CD4-positive, alpha-beta T cell treated with Interferon alpha-2 for 1 hour (primary cell): ENCODE data around the gene LRP3.
"Not testable (repeated sequence)": the region's sequence is repeated elsewhere in the genome, so short reads cannot be mapped to it uniquely, and the experiment has no call there.

Experiments
- DNase-seq, 2 donors: peaks; one replicate each; pipeline ENCODE4 v3.0.0-alpha.2; 2020 to 2022

The LRP3 gene

DNA sequence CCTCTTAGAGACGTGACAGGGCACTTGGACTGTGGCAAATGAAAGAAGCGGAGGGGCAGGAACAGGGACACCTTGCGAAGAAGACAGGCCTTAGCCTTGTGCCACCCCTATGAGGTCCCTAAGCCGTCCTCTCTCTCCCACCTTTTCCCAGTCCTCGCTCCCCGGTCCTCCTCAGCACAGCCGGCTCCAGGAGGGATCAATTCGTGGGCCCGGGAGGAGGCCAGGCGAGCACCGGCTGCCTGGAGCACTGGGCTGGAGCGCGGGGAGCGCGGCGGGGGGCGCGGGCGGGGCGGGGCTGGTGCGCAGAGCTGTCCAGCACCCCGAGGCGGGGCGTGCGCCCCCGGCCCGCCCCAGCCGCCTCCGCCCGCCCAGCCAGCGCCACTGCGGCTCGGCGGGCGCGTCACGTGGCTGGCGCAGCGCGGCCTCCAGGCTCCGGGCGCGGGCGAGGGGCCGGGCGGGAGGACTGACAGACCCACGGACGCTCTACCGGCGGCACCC is at the start of gene LRP3:
TSS of gene LRP3 (plus strand) at position 466 of the 498 bp plus-strand sequence. CDS start 456 bp downstream, outside the sequence.
- no peak for DNase-seq

DNA sequence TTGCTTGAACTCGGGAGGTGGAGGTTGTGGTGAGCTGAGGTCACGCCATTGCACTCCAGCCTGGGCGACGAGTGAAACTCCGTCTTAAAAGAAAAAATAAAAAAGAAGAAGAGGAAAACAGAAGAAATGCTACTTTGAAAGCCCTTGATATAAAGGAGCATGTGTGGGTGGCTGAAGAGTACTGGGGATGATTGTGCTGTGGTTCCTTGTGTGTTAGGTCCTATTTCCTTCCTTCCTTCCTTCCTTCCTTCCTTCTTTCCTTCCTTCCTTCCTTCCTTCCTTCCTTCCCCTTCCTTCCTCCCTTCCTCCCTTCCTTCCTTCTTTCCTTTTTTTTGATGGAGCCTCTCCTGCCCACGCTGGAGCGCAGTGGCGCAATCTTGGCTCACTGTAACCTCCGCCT is 47.9 kb upstream of the LRP3 start:
- no peak for DNase-seq

DNA sequence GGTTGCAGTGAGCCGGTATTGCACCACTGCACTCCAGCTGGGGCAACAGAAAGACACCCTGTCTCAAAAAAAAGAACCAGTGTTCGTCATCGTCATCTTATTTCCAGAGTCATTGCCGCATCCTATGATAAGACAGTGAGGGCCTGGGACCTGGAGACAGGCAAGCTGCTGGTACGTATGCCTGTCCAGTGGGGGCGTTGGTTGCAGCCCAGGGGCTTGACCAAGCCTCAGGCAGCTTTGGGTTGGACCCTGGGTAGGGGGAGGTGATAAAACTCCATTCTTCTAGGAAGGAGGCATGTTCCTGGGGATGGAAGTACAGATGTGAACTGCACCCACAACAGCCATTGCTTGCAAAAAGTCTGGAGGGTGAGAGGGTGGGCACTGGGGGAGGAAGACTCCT is 46.6 kb upstream of the LRP3 start:
- no peak for DNase-seq

DNA sequence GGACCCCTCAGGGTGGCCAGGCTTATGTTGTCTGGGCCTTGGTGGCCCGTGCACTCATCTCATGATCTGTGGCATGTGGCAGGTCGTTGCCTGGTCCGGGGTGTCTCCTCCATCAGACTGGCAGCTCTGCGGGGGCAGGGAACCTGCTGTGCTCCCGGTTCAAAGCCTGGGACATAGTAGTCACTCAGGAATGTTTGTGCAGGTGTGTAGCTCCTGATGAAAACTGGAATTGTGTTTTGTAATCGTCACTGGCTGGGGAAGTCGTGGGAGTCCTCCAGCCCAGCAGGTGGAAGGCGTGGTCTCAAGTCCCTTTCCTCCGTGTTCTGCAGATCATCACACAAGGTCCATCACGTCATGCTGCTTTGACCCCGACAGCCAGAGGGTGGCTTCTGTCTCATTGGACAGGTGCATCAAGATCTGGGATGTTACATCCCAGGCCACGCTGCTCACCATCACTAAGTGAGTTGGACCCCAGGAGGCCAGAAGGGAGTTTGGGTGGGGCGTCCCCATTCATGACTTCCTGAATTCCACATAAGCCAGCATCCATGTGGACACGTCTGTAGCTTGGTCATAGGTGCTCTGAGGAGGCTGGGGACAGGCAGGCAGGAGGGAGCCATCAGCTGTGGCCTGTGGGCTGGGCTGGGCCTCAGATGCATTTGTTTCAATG is 43.1 kb upstream of the LRP3 start:
- DNase-seq = no peak

GRCh38 chr19:33152176-33152575 is 42.0 kb upstream of the LRP3 start:
- no peak for DNase-seq

- DNase-seq = not testable (repeated sequence)
Measured at GRCh38 chr19:33152625-33153024, 41.5 kb upstream of the LRP3 start.

GRCh38 chr19:33154313-33154712 is 39.8 kb upstream of the LRP3 start:
- not testable (repeated sequence) for DNase-seq

GRCh38 chr19:33156334-33156733 is 37.8 kb upstream of the LRP3 start:
- DNase-seq = no peak

DNA sequence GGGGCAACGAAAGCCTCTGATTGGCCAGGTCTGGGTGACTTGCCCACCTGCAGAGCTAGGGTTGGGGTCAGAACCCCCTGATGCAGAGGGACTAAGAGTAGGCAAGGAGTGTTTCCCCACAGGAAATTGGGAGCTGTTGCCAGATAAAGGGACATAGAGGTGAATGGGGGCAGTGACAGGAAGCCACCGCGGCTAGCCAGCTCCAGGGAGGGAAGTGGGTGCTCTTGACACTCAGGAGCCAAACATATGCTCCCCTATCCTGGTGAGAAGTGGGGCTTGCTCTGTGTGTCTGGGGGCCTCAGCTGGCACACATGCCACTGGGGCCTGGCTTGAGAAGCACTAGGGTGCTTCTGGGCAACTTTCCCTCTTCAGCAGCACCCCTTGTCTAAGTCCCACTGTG is 36.2 kb upstream of the LRP3 start:
- no peak for DNase-seq

DNA sequence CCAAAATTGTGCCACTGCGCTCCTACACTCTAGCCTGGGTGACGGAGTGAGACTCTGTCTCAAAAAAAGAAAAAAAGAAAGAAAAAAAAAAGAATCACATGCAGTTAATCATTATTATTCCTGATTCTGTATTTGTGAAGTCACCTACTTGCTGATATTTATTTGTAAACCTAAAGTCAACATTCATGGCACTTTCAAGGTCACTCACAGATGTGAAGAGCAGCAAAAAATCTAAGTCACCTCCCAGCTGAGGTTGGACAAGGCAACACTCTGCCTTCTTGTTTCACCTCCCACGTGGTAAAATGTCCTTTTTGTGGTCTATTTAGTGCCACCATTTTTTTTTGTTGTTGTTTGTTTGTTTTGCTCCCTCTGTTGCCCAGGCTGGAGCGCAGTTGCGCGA is 35.8 kb upstream of the LRP3 start:
- DNase-seq = no peak

DNA sequence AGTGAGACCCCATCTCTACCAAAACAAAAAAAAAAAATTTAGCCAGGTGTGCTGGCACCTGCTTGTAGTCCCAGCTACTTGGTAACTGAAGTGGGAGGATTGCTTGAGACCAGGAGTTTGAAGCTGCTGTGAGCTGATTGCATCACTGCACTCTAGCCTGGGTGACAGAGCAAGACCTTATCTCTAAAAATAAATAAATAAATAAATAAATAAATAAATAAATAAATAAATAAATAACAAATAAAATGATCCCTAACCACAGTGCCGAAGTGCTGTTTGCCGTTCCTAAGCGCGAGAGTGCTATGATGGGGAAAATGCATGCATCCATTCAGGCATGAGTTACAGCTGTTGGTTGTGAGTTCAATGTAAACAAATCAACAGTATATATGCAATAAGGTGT is 35.0 kb upstream of the LRP3 start:
- no peak for DNase-seq

GRCh38 chr19:33159893-33160292 is 34.2 kb upstream of the LRP3 start:
- no peak for DNase-seq

DNA sequence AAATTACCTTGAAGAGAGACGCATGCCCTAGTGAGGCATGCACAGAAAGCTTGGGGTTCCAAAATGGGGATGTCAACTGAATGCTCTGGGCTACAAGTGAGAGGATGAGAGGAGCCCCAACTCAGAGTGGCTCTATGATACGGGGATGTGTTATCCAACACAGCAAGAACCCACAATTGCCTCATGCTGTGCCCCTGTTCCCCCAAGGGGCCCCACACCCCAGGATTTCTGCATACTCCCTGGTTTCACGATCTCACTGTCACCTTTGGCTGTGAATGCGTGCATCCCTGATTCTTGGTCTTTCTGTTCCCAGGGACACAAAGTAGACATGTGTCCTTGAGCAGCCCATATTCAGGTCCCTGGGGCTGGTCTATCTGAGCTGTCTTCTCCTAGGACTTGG is 32.9 kb upstream of the LRP3 start:
- no peak for DNase-seq

GRCh38 chr19:33163481-33163880 is 30.6 kb upstream of the LRP3 start:
- DNase-seq = no peak

DNA sequence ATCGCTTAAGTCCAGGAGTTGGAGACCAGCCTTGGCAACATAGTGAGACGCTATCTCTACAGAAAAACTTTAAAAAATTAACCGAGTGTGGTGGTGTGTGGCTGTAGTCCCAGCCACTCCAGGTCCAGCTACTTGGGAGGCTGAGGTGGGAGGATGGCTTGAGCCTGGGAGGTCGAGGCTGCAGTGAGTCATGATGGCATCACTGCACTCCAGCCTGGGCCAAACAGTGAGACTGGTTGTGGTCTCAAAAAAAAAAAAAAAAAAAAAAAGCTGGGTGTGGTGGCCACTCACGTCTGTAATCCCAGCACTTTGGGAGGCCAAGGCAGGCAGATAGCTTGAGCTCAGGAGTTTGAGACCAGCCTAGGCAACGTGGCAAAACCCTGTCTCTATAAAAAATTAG is 28.1 kb upstream of the LRP3 start:
- DNase-seq = not testable (repeated sequence)

DNA sequence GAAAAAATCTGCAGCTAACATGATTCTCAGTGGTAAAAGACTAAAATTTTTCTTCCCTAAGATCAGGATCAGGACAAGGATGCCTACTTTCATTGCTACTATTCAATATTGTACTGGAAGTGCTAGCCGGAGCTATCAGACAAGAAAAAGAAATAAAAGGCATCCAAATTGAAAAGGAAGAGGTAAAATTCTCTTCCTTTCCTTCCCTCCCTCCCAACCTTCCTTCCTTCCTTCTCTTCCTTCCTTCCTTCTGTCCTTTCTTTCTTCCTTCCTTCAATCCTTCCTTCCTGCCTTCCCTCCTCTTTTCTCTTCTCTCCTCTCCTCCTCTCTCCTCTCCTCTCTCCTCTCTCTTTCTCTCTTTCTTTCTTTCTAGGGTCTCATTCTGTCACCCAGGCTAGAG is 26.7 kb upstream of the LRP3 start:
- DNase-seq = no peak

GRCh38 chr19:33168528-33168927 is 25.6 kb upstream of the LRP3 start:
- DNase-seq = no peak

- DNase-seq = no peak
Measured at GRCh38 chr19:33171222-33171795, 22.8 kb upstream of the LRP3 start.

DNA sequence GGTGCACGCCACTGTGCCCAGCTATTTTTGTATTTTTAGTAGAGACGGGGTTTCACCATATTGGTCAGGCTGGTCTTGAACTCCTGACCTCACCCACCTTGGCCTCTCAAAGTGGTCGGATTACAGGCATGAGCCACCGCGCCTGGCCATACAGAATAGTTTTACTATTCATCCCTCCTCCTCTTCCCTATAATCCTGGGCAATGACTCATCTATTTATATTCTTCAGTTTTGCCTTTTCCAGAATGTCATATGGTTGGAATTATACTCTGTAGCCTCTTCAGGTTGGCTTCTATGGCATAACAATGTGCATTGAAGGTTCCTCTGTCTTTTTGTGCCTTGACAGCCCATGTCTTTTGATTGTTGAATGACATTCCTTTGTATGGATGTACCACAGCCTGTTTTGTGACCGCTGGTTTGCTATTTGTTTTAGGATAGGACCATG is 22.2 kb upstream of the LRP3 start:
- DNase-seq = no peak

DNA sequence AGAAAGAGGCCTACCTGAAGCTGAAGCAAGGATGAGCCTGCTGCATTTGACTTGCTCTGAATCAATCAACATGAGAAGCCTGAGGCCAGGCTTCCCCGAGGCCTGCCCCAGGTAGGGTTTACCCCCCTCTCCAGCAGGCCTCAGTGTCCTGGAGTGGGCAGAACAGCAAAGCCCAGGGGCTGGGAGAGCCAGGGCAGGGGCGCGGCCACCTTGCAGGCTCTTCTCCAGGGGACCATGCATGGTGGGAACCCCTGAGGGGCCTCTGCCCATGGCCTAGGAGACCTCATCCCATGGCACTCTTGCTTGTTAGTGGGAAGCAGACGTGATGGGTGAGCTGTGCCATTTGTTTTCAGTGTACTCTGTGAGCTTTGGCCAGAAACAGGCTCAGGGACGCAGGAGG is 19.9 kb upstream of the LRP3 start:
- no peak for DNase-seq

- no peak for DNase-seq
Measured at GRCh38 chr19:33175156-33175782, 18.9 kb upstream of the LRP3 start.

- peak in 1 of 2 donors; percentile 4 for DNase-seq
Measured at GRCh38 chr19:33175886-33176669, 18.1 kb upstream of the LRP3 start.

DNA sequence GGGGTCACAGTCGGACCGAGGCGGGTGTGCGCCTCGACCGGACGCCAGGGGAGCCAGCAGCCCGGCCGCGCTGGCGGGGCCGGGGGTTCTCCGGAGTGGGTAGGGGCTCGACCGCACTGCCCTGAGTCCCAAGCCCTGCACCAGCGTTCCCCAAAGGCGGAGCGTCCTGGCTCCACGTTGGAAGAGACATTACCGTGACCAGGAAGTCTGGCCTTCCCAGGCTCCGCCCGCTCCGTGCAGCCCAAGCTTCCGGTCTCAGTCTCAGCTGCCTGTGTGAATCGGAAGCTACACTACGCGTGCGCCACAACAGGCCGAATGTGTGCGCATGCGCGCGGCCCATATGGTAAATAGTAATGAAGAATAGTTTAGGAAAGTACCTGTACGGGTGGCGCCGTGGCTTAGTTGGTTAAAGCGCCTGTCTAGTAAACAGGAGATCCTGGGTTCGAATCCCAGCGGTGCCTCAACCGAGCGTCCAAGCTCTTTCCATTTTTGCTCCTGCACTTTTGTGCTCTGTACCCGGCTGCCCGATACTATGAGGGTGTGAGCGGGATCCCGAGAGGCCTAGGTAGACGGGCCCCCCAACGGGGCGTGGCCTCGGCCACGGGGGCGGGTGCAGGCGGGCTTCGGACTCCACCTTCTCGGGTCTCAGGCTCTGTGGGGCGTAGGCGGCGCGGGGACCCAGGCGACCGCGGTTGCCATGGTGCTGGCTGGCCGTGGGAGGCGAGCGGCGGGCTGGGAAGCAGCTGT is 17.3 kb upstream of the LRP3 start:
- peak; percentile 97 to 99 for DNase-seq
